Fibroblast of pulmonary artery (primary cell): ENCODE data around the gene SPG11.

Experiments
- DNase-seq: peaks from one replicate; pipeline ENCODE4 v3.0.0-alpha.2; 2010; ENCODE audit warnings: low read depth
- H3K4me3 ChIP-seq: replicated peaks from 2 replicates; pipeline ENCODE4 v1.5.1; 2011; ENCODE audit warnings: low read depth, mild to moderate bottlenecking, control low read depth, low read length, moderate library complexity
- CTCF ChIP-seq: IDR thresholded peaks from 2 replicates; pipeline ENCODE4 v1.5.1; 2011; ENCODE audit warnings: mild to moderate bottlenecking, control low read depth, low read length, inconsistent platforms; ENCODE audit errors: missing control alignments

SPG11 gene

GRCh38 chr15:44675911-44676310 lies 12.4 kb upstream of the SPG11 start:
- no peak for TF ChIP-seq CTCF
- no peak for DNase-seq
- H3K4me3 ChIP-seq = no peak overlapping the region

GRCh38 chr15:44673639-44674038 lies 10.2 kb upstream of the SPG11 start:
- H3K4me3 ChIP-seq = no peak overlapping the region
- TF ChIP-seq CTCF = no peak
- DNase-seq = no peak

- TF ChIP-seq CTCF = no peak
- H3K4me3 ChIP-seq = no peak overlapping the region
- no peak for DNase-seq
Observed at GRCh38 chr15:44670087-44670950, 6.9 kb upstream of the SPG11 start.

- TF ChIP-seq CTCF = no peak
- no peak overlapping the region for H3K4me3 ChIP-seq
- no peak for DNase-seq
Observed at GRCh38 chr15:44668921-44669320, 5.5 kb upstream of the SPG11 start.

- no peak for DNase-seq
- H3K4me3 ChIP-seq = no peak overlapping the region
- no peak for TF ChIP-seq CTCF
Observed at GRCh38 chr15:44667039-44667360, 3.5 kb upstream of the SPG11 start.

- no peak for TF ChIP-seq CTCF
- DNase-seq = no peak
Observed at GRCh38 chr15:44666210-44667038, 3.0 kb upstream of the SPG11 start.

More at GRCh38 chr15:44666210-44667038, 3.0 kb upstream of the SPG11 start:
- H3K4me3 ChIP-seq = no peak overlapping the region
